Muscle of leg (tissue), 11 donors: ENCODE data around the gene NCF2. TPM values are rescaled to one million over a fixed set of nuclear protein-coding genes. Genes with fewer than 3 reads are reported as not detected.

ENCODE experiments used
- DNase-seq: peaks from one replicate; pipeline ENCODE4 v3.0.0; 2013
- H3K27ac ChIP-seq: one replicate; pipeline ENCODE4 v1.5.1; 2013; ENCODE audit warnings: mild to moderate bottlenecking, low read length, control low read depth
- H3K27me3 ChIP-seq: one replicate; pipeline ENCODE4 v1.6.1; 2013; ENCODE audit warnings: low read length; ENCODE audit not compliant: control insufficient read depth, insufficient read depth
- H3K36me3 ChIP-seq: one replicate; pipeline ENCODE4 v1.6.1; 2013; ENCODE audit warnings: low read length; ENCODE audit not compliant: control insufficient read depth, insufficient read depth
- H3K4me1 ChIP-seq: one replicate; pipeline ENCODE4 v1.6.1; 2013; ENCODE audit warnings: low read length; ENCODE audit not compliant: control insufficient read depth, insufficient read depth
- H3K4me3 ChIP-seq: one replicate; pipeline ENCODE4 v1.5.1; 2013; ENCODE audit warnings: low read length, control low read depth
- H3K9me3 ChIP-seq: replicated peaks from 2 replicates; pipeline ENCODE4 v1.6.1; 2013; ENCODE audit warnings: low read depth, low read length; ENCODE audit not compliant: control insufficient read depth
- WGBS: methylation state at CpG from one replicate; pipeline ENCODE4 v1.1.5; 2013; ENCODE audit warnings: missing lambda C conversion rate; ENCODE audit not compliant: insufficient coverage; 5-methylcytosine and 5-hydroxymethylcytosine counted together
- polyA plus RNA-seq, 8 donors: library from polyadenylated mRNA; unstranded; fragments of 120-200 nt; gene quantifications; one replicate each; pipeline versions ENCODE4 v1.2.1 to v1.2.3, GENCODE V29; 2013; ENCODE audit warnings: inconsistent platforms in 1 of 8, low replicate concordance in 1 of 8; ENCODE audit not compliant: insufficient read length in 8 of 8, insufficient read depth in 1 of 8
- total RNA-seq: library from RNA; stranded (reverse); fragments of 120-200 nt; gene quantifications from one replicate; pipeline ENCODE4 v1.2.4, GENCODE V29; 2013

Gene NCF2
- total and polyA plus RNA-seq, 9 donors = 4.0 to 7.9 (median 5.0) TPM

DNA sequence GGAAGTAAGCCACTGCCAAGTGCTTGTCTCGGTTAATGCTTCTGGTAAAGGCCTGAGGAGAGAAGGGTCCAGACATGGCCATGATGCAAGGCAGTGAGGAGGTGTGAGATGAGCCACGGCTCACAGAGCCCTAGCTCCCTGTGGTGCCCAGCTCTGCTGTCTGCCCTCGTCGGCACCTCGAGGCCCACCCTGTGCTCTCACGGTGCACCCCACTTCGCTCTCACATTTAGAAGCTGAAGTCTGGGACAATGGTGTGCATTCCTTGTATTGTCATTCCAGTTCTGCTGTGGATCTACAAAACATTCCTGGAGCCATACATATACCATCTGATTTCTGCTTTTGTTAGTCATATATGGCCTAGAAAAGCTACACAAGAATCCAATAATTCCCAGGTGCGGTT, 3.3 kb downstream of the NCF2 start:
- Histone ChIP-seq H3K4me3 (no peak overlapping the region), H3K27ac (no peak overlapping the region)
- 92% methylated on average over 6 of the region's 8 CpGs for WGBS

GRCh38 chr1:183586455-183586854, 3.8 kb downstream of the NCF2 start:
- DNase-seq = no peak
- Histone ChIP-seq H3K27ac (no peak overlapping the region), H3K4me3 (no peak overlapping the region), H3K36me3 (no peaks in the 10 kb centered on the region), H3K27me3 (no peaks in the 10 kb centered on the region), H3K4me1 (peaks cover 2% of the 10 kb centered on the region), H3K9me3 (no peaks in the 10 kb centered on the region)
- 88% methylated on average over 1 of the region's 1 CpG for WGBS

More for the DNA sequence above, 3.3 kb downstream of the NCF2 start:
- DNase-seq = no peak
- Histone ChIP-seq H3K4me1 (peaks cover 2% of the 10 kb centered on the region), H3K9me3 (no peaks in the 10 kb centered on the region), H3K27me3 (no peaks in the 10 kb centered on the region), H3K36me3 (no peaks in the 10 kb centered on the region)

GRCh38 chr1:183585038-183585437, 5.2 kb downstream of the NCF2 start:
- H3K4me3 ChIP-seq = no peak overlapping the region
- H3K36me3 ChIP-seq = no peaks in the 10 kb centered on the region
- peaks cover 5% of the 10 kb centered on the region for H3K4me1 ChIP-seq
- no peaks in the 10 kb centered on the region for H3K9me3 ChIP-seq
- no peak for DNase-seq
- no peak overlapping the region for H3K27ac ChIP-seq
- WGBS = 67% methylated on average over 5 of the region's 6 CpGs
- no peaks in the 10 kb centered on the region for H3K27me3 ChIP-seq

GRCh38 chr1:183584147-183584546, 6.1 kb downstream of the NCF2 start:
- Histone ChIP-seq H3K4me1 (peaks cover 5% of the 10 kb centered on the region), H3K9me3 (no peaks in the 10 kb centered on the region), H3K27ac (no peak overlapping the region), H3K4me3 (no peak overlapping the region), H3K36me3 (no peaks in the 10 kb centered on the region), H3K27me3 (no peaks in the 10 kb centered on the region)
- no peak for DNase-seq
- WGBS = no CpG with 5 or more reads among the region's 5 CpGs

DNA sequence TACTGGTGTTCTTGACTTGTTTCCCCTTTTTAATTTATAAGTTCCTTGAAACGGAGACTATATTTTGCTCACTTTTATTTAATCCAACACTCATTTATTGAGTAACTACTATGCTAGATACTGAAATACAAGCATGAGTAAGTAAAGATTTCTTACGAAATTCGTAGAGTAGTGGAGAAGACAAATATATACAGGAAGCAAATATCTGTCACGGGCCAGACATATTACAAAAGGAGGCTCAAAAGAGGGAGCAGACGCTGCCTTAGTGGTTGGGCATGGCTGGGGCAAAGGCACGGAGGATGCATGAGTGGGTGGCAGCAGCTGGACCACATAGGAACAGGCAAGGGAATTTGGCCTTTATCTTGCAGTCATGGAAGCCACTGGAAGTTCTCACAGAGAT, 6.8 kb downstream of the NCF2 start:
- Histone ChIP-seq H3K27me3 (no peaks in the 10 kb centered on the region), H3K9me3 (no peaks in the 10 kb centered on the region), H3K27ac (no peak overlapping the region), H3K4me3 (no peak overlapping the region), H3K4me1 (peaks cover 5% of the 10 kb centered on the region), H3K36me3 (no peaks in the 10 kb centered on the region)
- WGBS = 82% methylated on average over 5 of the region's 6 CpGs
- no peak for DNase-seq

DNA sequence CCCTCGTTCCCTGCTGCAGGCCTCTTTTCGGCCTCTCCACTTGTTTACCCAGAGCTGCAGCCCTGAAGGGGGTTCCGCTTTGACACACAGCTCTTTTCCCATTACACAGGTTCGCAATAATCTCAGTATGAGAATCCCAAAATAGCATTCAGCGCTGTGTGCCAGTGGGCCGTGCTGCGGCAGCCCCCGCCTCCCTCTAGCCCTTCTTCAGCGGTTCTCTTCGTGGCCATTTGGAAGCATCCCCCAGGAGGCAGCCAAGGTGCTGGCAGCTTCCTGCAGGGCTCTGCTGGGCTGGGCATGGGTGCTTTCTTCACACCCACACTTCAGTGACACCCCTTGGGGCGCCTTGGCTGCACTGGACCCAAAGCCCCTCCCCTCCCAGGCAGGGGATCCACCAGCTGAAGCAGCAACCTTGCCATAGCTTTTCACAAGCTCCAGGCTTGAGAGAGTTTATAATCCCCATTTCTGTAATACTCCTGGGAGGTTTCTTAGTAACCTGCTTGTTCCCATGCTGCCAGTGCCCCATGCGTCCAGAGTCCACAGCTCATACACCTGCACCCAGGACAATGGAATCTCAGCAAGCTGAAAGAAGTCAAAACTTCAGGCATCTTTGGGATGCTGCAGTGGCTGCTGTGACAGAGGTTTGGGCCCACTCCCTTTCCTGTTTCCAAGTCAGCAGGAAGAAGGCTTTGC, 8.1 kb downstream of the NCF2 start:
- no peak overlapping the region for H3K27ac ChIP-seq
- no peak overlapping the region for H3K4me3 ChIP-seq
- H3K4me1 ChIP-seq = peaks cover 5% of the 10 kb centered on the region
- no peaks in the 10 kb centered on the region for H3K36me3 ChIP-seq
- DNase-seq = no peak
- 83% methylated on average over 10 of the region's 12 CpGs for WGBS
- no peaks in the 10 kb centered on the region for H3K27me3 ChIP-seq
- H3K9me3 ChIP-seq = no peaks in the 10 kb centered on the region

DNA sequence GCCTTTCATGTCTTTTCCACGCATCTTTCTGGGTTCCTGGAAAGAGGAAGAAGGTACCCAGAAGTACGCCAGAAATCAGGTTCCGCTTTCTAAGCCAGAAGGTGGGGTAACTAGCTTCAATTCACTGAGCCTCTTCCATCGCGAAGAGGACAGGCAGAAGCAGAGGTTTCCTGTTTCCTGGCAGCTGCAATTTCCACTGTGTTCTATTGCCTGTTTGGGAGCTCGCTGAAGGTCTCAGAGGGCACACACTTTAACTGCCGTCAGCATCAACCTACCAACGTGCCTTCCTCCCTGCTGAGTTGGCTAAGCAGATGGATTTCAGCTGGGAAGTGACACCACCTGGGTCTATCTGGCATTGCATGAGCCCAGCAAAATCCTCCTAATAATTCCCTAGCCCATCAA, 10.0 kb downstream of the NCF2 start:
- Histone ChIP-seq H3K27ac (no peak overlapping the region), H3K4me1 (peaks cover 19% of the 10 kb centered on the region), H3K4me3 (no peak overlapping the region), H3K36me3 (no peaks in the 10 kb centered on the region), H3K9me3 (no peaks in the 10 kb centered on the region), H3K27me3 (no peaks in the 10 kb centered on the region)
- 8% methylated on average over 8 of the region's 8 CpGs for WGBS
- peak; percentile 85 for DNase-seq

- no peak for DNase-seq
- Histone ChIP-seq H3K9me3 (no peaks in the 10 kb centered on the region), H3K4me1 (peaks cover 21% of the 10 kb centered on the region), H3K27me3 (no peaks in the 10 kb centered on the region), H3K27ac (no peak overlapping the region), H3K36me3 (no peaks in the 10 kb centered on the region), H3K4me3 (no peak overlapping the region)
- 75% methylated on average over 1 of the region's 2 CpGs for WGBS
Measured at GRCh38 chr1:183578856-183579255, 11.4 kb downstream of the NCF2 start.

GRCh38 chr1:183577897-183578465, 12.3 kb downstream of the NCF2 start:
- no peaks in the 10 kb centered on the region for H3K27me3 ChIP-seq
- H3K9me3 ChIP-seq = no peaks in the 10 kb centered on the region
- no peak for DNase-seq
- H3K4me1 ChIP-seq = peaks cover 21% of the 10 kb centered on the region
- H3K36me3 ChIP-seq = no peaks in the 10 kb centered on the region
- H3K27ac ChIP-seq = no peak overlapping the region
- no peak overlapping the region for H3K4me3 ChIP-seq
- WGBS = 79% methylated on average over 4 of the region's 7 CpGs

- Histone ChIP-seq H3K27ac (peak overlapping the region; percentile 74), H3K27me3 (no peaks in the 10 kb centered on the region), H3K9me3 (no peaks in the 10 kb centered on the region), H3K36me3 (no peaks in the 10 kb centered on the region), H3K4me3 (no peak overlapping the region), H3K4me1 (peaks cover 19% of the 10 kb centered on the region)
- peak; percentile 54 for DNase-seq
- WGBS = 24% methylated on average over 4 of the region's 8 CpGs
Measured at GRCh38 chr1:183576537-183576936, 13.7 kb downstream of the NCF2 start.
